K562 (cell line): ENCODE results near the gene EXOC4. TPM values are rescaled to one million over a fixed set of nuclear protein-coding genes. Genes with fewer than 3 reads are reported as not detected.

ENCODE experiments used
- ATAC-seq: fragments of 200-7000 bp; cut with Tn5 transposase; 3 replicates; pipeline ENCODE4 v1.9.1; 2020; ENCODE audit warnings: moderate library complexity
- BruUV-seq: library from RNA; stranded (reverse); fragments of 400-500 nt; replicated peaks from 2 replicates; lab custom pipeline; 2021; lab: Mats Ljungman, UMichigan
- CTCF ChIA-PET: fragments of 300-600 bp; formaldehyde crosslinking; extraction: SDS; loops from one replicate; lab custom pipeline; 2021; ENCODE audit warnings: low intra/inter-chr PET ratio; lab: Yijun Ruan, JAX
- POLR2A ChIA-PET: fragments of 300-600, 350-650 bp; sonication (Branson Sonifier 250); formaldehyde crosslinking; extraction: SDS; loops from one replicate; lab custom pipeline; 2021; ENCODE audit warnings: antibody characterized with exemption, inconsistent platforms; lab: Yijun Ruan, JAX
- DNase-seq, 4 experiments: peaks; one replicate each; pipeline versions ENCODE4 v3.0.0 to v3.0.0-alpha.2; 2011 to 2018; ENCODE audit warnings: low spot score in 3 of 4, mixed read lengths in 3 of 4; ENCODE audit errors: extremely low read depth in 1 of 4
- FAIRE-seq: peaks from 2 replicates; lab custom pipeline; 2011; peaks lifted over from hg19 to GRCh38; lab: Jason Lieb, UNC
- H2AFZ ChIP-seq: 2 replicates; pipeline ENCODE4 v1.6.0; 2011; ENCODE audit warnings: low read depth, low read length, control low read depth, inconsistent platforms
- H3K27ac ChIP-seq: fragments of 200-600 bp; 3 replicates; pipeline ENCODE4 v1.8.0; 2011; ENCODE audit warnings: low read depth, mild to moderate bottlenecking, control low read depth, inconsistent platforms, low read length, moderate library complexity, mixed read lengths; ENCODE audit errors: extremely low read depth
- H3K27me3 ChIP-seq, 2 experiments: fragments of 300-600 bp in 1 of 2; 2 replicates in 1 of 2; 3 replicates in 1 of 2; pipeline versions ENCODE4 v1.6.0 to v1.8.0; 2011; ENCODE audit warnings: inconsistent platforms in 2 of 2, low read length in 2 of 2, mild to moderate bottlenecking in 1 of 2, mixed read lengths in 1 of 2, moderate library complexity in 1 of 2; ENCODE audit not compliant: control insufficient read depth in 2 of 2, insufficient read depth in 2 of 2
- H3K36me3 ChIP-seq: fragments of 300-600 bp; 3 replicates; pipeline ENCODE4 v1.8.0; 2011; ENCODE audit warnings: mild to moderate bottlenecking, low read length, inconsistent platforms; ENCODE audit not compliant: control insufficient read depth, insufficient read depth
- H3K4me1 ChIP-seq, 2 experiments: fragments of 200-600 bp in 1 of 2; replicated peaks in 1 of 2; 2 replicates in 1 of 2; 3 replicates in 1 of 2; pipeline versions ENCODE4 v1.5.1 to v1.8.0; 2011; ENCODE audit warnings: inconsistent platforms in 2 of 2, low read length in 2 of 2, mild to moderate bottlenecking in 1 of 2, mixed read lengths in 1 of 2, moderate library complexity in 1 of 2; ENCODE audit not compliant: control insufficient read depth in 2 of 2, insufficient read depth in 2 of 2
- H3K4me2 ChIP-seq: 2 replicates; pipeline ENCODE4 v1.6.1; 2011; ENCODE audit warnings: low read length, control low read depth, inconsistent platforms, mixed read lengths; ENCODE audit not compliant: insufficient read depth
- H3K4me3 ChIP-seq: fragments of 200-600 bp; sonication (generic), shearing (Covaris generic); 2 replicates; pipeline ENCODE4 v1.5.1; 2016; ENCODE audit warnings: control low read depth, inconsistent platforms
- H3K79me2 ChIP-seq: fragments of 200-600 bp; 3 replicates; pipeline ENCODE4 v1.8.0; 2011; ENCODE audit warnings: low read length, inconsistent platforms; ENCODE audit not compliant: control insufficient read depth, insufficient read depth
- H3K9ac ChIP-seq, 2 experiments: 2 replicates each; pipeline versions ENCODE4 v1.6.0 to v1.6.1; 2011; ENCODE audit warnings: low read depth in 2 of 2, low read length in 2 of 2, control low read depth in 1 of 2, inconsistent platforms in 1 of 2, mild to moderate bottlenecking in 1 of 2, mixed read lengths in 1 of 2; ENCODE audit not compliant: insufficient read depth in 1 of 2
- H3K9me1 ChIP-seq: one replicate; pipeline ENCODE4 v1.6.0; 2011; ENCODE audit warnings: inconsistent platforms, mild to moderate bottlenecking, low read length, moderate library complexity; ENCODE audit not compliant: control insufficient read depth, insufficient read depth
- H3K9me3 ChIP-seq: replicated peaks from 2 replicates; pipeline ENCODE4 v1.5.1; 2011; ENCODE audit warnings: low read depth, low read length, inconsistent platforms; ENCODE audit not compliant: control insufficient read depth, insufficient read depth
- H4K20me1 ChIP-seq: replicated peaks from 2 replicates; pipeline ENCODE4 v1.6.1; 2011; ENCODE audit warnings: low read length, inconsistent platforms, mixed read lengths; ENCODE audit not compliant: control insufficient read depth, insufficient read depth
- ETS1 ChIP-seq: conservative IDR thresholded peaks from 2 replicates; pipeline ENCODE4 v1.6.1; 2011; ENCODE audit warnings: low read depth, mild to moderate bottlenecking, low read length; ENCODE audit not compliant: control insufficient read depth
- EWSR1 ChIP-seq: fragments of 450-650 bp; IDR thresholded peaks from 2 replicates; pipeline ENCODE4 v1.6.1; 2018; ENCODE audit warnings: borderline replicate concordance, mild to moderate bottlenecking, low read depth, moderate library complexity; ENCODE audit not compliant: partially characterized antibody
- GATAD2B ChIP-seq: fragments of 450-650 bp; IDR thresholded peaks from 2 replicates; pipeline ENCODE4 v1.6.1; 2017; ENCODE audit warnings: mild to moderate bottlenecking, borderline replicate concordance
- JUNB ChIP-seq: fragments of 450-650 bp; formaldehyde crosslinking; conservative IDR thresholded peaks from 2 replicates; pipeline ENCODE4 v1.4.0; 2020; ENCODE audit warnings: mild to moderate bottlenecking
- LARP7 ChIP-seq: fragments of 450-650 bp; IDR thresholded peaks from 2 replicates; pipeline ENCODE4 v1.6.1; 2016
- MYC ChIP-seq, 2 experiments: fragments of 250-450 bp in 1 of 2; sonication (Bioruptor Pico) in 1 of 2; IDR thresholded peaks; 2 replicates each; pipeline versions ENCODE4 v1.5.1 to v1.6.1; 2012 to 2021; ENCODE audit warnings: low read depth in 2 of 2, borderline replicate concordance in 1 of 2, improper control_type of control experiment in 1 of 2, low read length in 1 of 2, mild to moderate bottlenecking in 1 of 2, moderate library complexity in 1 of 2
- NEUROD1 ChIP-seq: fragments of 150-350 bp; IDR thresholded peaks from 2 replicates; pipeline ENCODE4 v1.6.1; 2014; ENCODE audit warnings: borderline replicate concordance, low read length, low read depth; ENCODE audit not compliant: partially characterized antibody
- OTX1 ChIP-seq: fragments of 450-650 bp; formaldehyde crosslinking; IDR thresholded peaks from 2 replicates; pipeline ENCODE4 v1.4.0; 2022; ENCODE audit warnings: mild to moderate bottlenecking
- TFAP4 ChIP-seq: sonication (generic); formaldehyde crosslinking; IDR thresholded peaks from 2 replicates; pipeline ENCODE4 v1.8.0; 2022; ENCODE audit warnings: missing genetic modification reagents, mild to moderate bottlenecking, moderate library complexity, borderline replicate concordance
- TSC22D4 ChIP-seq: fragments of 450-650 bp; IDR thresholded peaks from 2 replicates; pipeline ENCODE4 v1.6.1; 2016; ENCODE audit warnings: missing genetic modification characterization, missing biosample characterization, control low read depth
- ZBTB11 ChIP-seq, 3 experiments: fragments of 200-800 bp in 1 of 3; fragments of 250-450 bp in 1 of 3; fragments of 450-650 bp in 1 of 3; sonication (Bioruptor Pico) in 1 of 3; sonication (Bioruptor generic) in 1 of 3; formaldehyde crosslinking in 1 of 3; IDR thresholded peaks; 2 replicates each; pipeline versions ENCODE4 v1.6.1 to v1.8.0; 2016 to 2022; ENCODE audit warnings: mild to moderate bottlenecking in 2 of 3, missing genetic modification characterization in 2 of 3, missing compliant biosample characterization in 1 of 3, moderate library complexity in 1 of 3
- ZBTB7A ChIP-seq: IDR thresholded peaks from 2 replicates; pipeline ENCODE4 v1.6.1; 2011; ENCODE audit warnings: low read depth, mild to moderate bottlenecking, low read length, moderate library complexity, borderline replicate concordance; ENCODE audit not compliant: control insufficient read depth
- ZKSCAN3 ChIP-seq: fragments of 250-450 bp; sonication (Bioruptor Pico); IDR thresholded peaks from 2 replicates; pipeline ENCODE4 v1.4.0; 2020
- ZNF239 ChIP-seq: fragments of 250-450 bp; sonication (Bioruptor Pico); IDR thresholded peaks from 2 replicates; pipeline ENCODE4 v1.4.0; 2020; ENCODE audit warnings: mild to moderate bottlenecking
- ZNF551 ChIP-seq: fragments of 250-450 bp; sonication (Bioruptor Pico); IDR thresholded peaks from 2 replicates; pipeline ENCODE4 v1.5.0; 2021; ENCODE audit warnings: mild to moderate bottlenecking, moderate library complexity
- WGBS: fragments of 100-300 bp; shearing (Covaris generic); methylation state at CpG from one replicate; pipeline ENCODE4 v1.1.6; 2016; ENCODE audit warnings: low coverage, mixed read lengths; ENCODE audit not compliant: insufficient coverage; ENCODE audit errors: missing lambda C conversion rate; 5-methylcytosine and 5-hydroxymethylcytosine counted together
- in situ Hi-C: fragments of 300-500 bp; cut with MboI; formaldehyde crosslinking; loops from 4 replicates; pipeline ENCODE4 v1.15.0; 2018; ENCODE audit warnings: inconsistent platforms, mixed read lengths
- intact Hi-C: fragments of 100-400 bp; cut with micrococcal nuclease; formaldehyde crosslinking; loops from 2 replicates; pipeline ENCODE4 v1.14.2; 2022
- polyA plus RNA-seq, 8 experiments: library from polyadenylated mRNA; depleted of rRNA in 4 of 8; stranded (reverse) in 5 of 8; unstranded in 3 of 8; fragments of >200 nt; fragmentation: Nextera tagmentation in 2 of 8; fragmentation: Illumina TruSeq in 1 of 8; extraction: Ambion mirVana in 2 of 8; extraction: Trizol in 1 of 8; gene quantifications; 2 replicates each; pipeline versions ENCODE4 v1.2.1 to v1.2.3, GENCODE V29; 2011 to 2014; ENCODE audit warnings: inconsistent platforms in 1 of 8, missing spikeins in 1 of 8
- total RNA-seq, 7 experiments: library from RNA; depleted of rRNA in 6 of 7; stranded (reverse); fragments of >200 nt in 6 of 7; fragmentation: Illumina TruSeq in 2 of 7; extraction: Trizol in 2 of 7; gene quantifications; 2 replicates each; pipeline versions ENCODE4 v1.2.1 to v1.2.3, GENCODE V29; 2011 to 2021; ENCODE audit warnings: low replicate concordance in 1 of 7
- TF ChIP-seq, protein P1 (sequence below), 2 experiments: fragments of 450-650 bp in 1 of 2; sonication (generic) in 1 of 2; formaldehyde crosslinking; conservative IDR thresholded peaks; 2 replicates each; pipeline versions ENCODE4 v1.4.0 to v1.8.1; 2020 to 2022; ENCODE audit warnings: mild to moderate bottlenecking in 1 of 2, missing genetic modification reagents in 1 of 2

Gene EXOC4
- total and polyA plus RNA-seq, 9 of the 15 experiments (the other 6 are each of a cell fraction or from before 2014, with no cell fraction given), result 18.5 to 73.1 (median 46.6) TPM

GRCh38 chr7:133442818-133443217 lies 189.9 kb downstream of the EXOC4 start:
- H3K9me3 ChIP-seq, result no peaks in the 10 kb centered on the region
- H3K4me2 ChIP-seq, result no peak overlapping the region
- no peak for FAIRE-seq
- H2AFZ ChIP-seq, result no peak overlapping the region
- no TSS peak for BruUV-seq
- H3K9me1 ChIP-seq, result no peaks in the 10 kb centered on the region
- H3K9ac ChIP-seq, result no peak overlapping the region
- in situ Hi-C loops (no loop called here), intact Hi-C loops (no loop called here)
- no peaks in the 10 kb centered on the region for H3K79me2 ChIP-seq
- no peak for DNase-seq
- ChIA-PET POLR2A (no interaction called here), CTCF (no interaction called here)
- H3K27me3 ChIP-seq, result no peaks in the 10 kb centered on the region
- no peak for ATAC-seq
- WGBS, result 100% methylated on average over 2 of the region's 3 CpGs
- no peak overlapping the region for H3K4me3 ChIP-seq
- no peaks in the 10 kb centered on the region for H3K36me3 ChIP-seq
- no peaks in the 10 kb centered on the region for H4K20me1 ChIP-seq
- TF ChIP-seq, protein P1, sequence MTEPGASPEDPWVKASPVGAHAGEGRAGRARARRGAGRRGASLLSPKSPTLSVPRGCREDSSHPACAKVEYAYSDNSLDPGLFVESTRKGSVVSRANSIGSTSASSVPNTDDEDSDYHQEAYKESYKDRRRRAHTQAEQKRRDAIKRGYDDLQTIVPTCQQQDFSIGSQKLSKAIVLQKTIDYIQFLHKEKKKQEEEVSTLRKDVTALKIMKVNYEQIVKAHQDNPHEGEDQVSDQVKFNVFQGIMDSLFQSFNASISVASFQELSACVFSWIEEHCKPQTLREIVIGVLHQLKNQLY (CRISPR knock-in tag; conservative IDR thresholded peaks at IDR 0.05), result no peak
- TF ChIP-seq ZNF239 (CRISPR knock-in tag), result no peak
- TF ChIP-seq EWSR1, result no peak
- TF ChIP-seq ZKSCAN3 (CRISPR knock-in tag), result no peak
- TF ChIP-seq JUNB (CRISPR knock-in tag), result no peak
- no peak for TF ChIP-seq TFAP4 (CRISPR knock-in tag)
- no peak for TF ChIP-seq GATAD2B
- no peak for TF ChIP-seq ZBTB11 (CRISPR knock-in tag; IDR thresholded peaks at IDR 0.05)
- TF ChIP-seq TSC22D4 (tag), result no peak
- TF ChIP-seq ETS1, result no peak
- no peak for TF ChIP-seq OTX1
- TF ChIP-seq ZBTB7A, result no peak
- TF ChIP-seq NEUROD1, result no peak
- no peak for TF ChIP-seq ZNF551
- no peak for TF ChIP-seq MYC (IDR thresholded peaks at IDR 0.05; ENCODE audit: low read depth, low read length)
- TF ChIP-seq MYC (CRISPR knock-in tag; IDR thresholded peaks at IDR 0.05; ENCODE audit: borderline replicate concordance, low read depth), result no peak
- no peak for TF ChIP-seq LARP7
- H3K4me1 ChIP-seq, result no peaks in the 10 kb centered on the region; a peak in 1 of 5 replicates
- H3K27ac ChIP-seq, result no peak overlapping the region
